ENCODE results near the gene KIF18B.
A peak's percentile ranks its signal among the peaks of the same experiment; 100 is the strongest.
"Not testable (repeated sequence)": the region's sequence is repeated elsewhere in the genome, so short reads cannot be mapped to it uniquely, and the experiment has no call there.

Gene KIF18B

DNA sequence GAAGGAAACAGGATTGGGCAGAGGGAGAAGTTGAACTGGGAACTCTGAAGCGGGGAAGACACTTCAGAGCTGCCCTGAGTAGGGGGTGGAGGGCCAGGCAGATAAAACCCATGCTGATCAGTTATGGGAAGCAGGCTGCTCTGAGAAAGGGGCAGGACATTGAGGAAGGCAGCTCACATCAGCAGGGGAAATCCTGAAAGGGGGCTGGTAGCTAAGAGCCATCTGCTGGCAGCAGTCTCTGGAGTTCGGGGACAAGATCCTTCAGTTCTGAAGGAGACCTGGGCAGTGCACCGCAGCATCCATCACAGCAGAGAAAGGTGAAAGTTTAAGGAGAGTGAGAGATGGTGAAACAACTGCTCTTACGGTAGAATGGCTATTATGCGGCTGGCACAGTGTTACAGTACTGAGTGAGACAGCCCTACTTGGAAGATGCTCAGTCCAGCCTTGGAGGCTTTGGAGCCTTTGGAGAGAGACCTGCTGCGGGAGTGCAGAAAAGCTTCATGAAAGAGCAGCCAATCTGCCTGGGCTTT is 5.4 kb upstream of the KIF18B start:
- H3K4me3 ChIP-seq (ENCODE audit: low read length) = no peak overlapping the region
- TF ChIP-seq, protein P1, sequence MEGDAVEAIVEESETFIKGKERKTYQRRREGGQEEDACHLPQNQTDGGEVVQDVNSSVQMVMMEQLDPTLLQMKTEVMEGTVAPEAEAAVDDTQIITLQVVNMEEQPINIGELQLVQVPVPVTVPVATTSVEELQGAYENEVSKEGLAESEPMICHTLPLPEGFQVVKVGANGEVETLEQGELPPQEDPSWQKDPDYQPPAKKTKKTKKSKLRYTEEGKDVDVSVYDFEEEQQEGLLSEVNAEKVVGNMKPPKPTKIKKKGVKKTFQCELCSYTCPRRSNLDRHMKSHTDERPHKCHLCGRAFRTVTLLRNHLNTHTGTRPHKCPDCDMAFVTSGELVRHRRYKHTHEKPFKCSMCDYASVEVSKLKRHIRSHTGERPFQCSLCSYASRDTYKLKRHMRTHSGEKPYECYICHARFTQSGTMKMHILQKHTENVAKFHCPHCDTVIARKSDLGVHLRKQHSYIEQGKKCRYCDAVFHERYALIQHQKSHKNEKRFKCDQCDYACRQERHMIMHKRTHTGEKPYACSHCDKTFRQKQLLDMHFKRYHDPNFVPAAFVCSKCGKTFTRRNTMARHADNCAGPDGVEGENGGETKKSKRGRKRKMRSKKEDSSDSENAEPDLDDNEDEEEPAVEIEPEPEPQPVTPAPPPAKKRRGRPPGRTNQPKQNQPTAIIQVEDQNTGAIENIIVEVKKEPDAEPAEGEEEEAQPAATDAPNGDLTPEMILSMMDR (IDR thresholded peaks at IDR 0.05; ENCODE audit: insufficient read depth, low read depth, low read length, missing control alignments) = no peak
- DNase-seq (ENCODE audit: low read depth) = no peak

GRCh38 chr17:44948315-44948795 is 782 bp upstream of the KIF18B start:
- TF ChIP-seq, protein P1 (IDR thresholded peaks at IDR 0.05; ENCODE audit: insufficient read depth, low read depth, low read length, missing control alignments) = no peak
- DNase-seq (ENCODE audit: low read depth) = no peak

DNA sequence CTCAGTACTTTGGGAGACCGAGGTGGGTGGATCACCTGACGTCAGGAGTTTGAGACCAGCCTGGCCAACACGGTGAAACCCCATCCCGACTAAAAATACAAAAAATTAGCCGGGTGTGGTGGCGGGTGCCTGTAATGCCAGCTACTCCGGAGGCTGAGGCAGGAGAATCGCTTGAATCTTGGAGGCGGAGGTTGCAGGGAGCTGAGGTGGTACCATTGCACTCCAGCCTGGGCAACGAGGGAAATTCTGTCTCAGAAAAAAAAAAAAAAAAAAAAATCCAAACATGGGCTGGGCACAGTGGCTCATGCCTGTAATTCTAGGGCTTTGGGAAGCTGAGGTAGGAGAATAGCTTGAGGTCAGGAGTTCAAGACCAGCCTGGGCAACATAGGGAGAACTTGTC is 1.9 kb downstream of the KIF18B start:
- H3K4me3 ChIP-seq (ENCODE audit: low read length); DNase-seq (ENCODE audit: low read depth): not testable (repeated sequence)

More at GRCh38 chr17:44948315-44948795, 782 bp upstream of the KIF18B start:
- H3K4me3 ChIP-seq (ENCODE audit: low read length) = peak overlapping the region; percentile 88

DNA sequence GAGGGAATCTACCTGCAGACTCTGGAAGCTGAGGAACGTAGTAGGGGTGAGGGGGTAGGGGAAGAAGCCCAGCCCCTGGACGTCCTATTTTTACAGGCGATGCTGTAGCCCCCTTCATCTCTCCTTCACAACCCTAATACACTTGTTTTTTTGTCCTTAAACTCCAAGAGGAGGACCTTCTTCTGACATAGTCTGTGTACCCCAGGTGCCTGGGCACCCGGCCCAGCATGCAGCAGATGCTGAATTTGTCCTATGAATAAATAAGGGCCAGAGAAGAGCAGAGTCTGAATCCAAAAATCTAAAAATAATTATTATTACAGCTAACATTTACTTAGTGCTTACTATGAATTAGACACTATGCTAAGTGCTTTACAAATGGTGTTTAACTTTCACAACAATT is 5.1 kb downstream of the KIF18B start:
- H3K4me3 ChIP-seq (ENCODE audit: low read length) = no peak overlapping the region
- TF ChIP-seq, protein P1 (IDR thresholded peaks at IDR 0.05; ENCODE audit: insufficient read depth, low read depth, low read length, missing control alignments) = no peak
- DNase-seq (ENCODE audit: low read depth) = no peak

DNA sequence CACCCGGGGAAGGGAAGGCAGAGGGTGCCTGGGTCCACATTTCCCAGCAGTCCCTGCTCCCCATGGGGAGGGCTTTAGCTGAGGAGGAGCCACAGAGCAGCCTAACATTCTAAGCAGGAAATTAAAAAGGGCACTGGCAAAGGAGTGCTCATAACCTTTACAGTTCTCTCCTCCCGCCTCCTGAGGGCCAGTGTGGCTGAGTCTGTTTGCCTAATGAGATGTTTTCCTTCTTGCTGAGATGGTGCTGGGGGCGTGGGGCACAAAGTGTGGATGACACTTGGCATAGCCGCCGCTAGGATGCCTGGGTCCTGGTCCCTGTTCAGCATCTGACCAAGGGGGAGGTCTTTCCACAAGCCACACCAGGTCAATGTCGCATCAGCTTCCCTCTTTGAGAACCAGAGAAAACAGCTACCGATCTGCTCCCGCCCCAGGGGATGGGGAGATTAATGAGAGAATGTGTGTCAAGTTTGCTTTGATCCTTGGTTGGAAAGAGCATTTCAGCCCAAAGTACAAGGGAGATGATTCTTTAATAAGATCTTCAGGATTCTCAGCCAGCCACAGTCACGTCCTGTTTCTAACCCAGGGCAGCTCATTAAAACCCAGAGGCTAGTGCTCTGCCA is 5.8 kb downstream of the KIF18B start:
- H3K4me3 ChIP-seq (ENCODE audit: low read length) = no peak overlapping the region
- TF ChIP-seq, protein P1 (IDR thresholded peaks at IDR 0.05; ENCODE audit: insufficient read depth, low read depth, low read length, missing control alignments) = no peak
- DNase-seq (ENCODE audit: low read depth) = no peak

- no peak overlapping the region for H3K4me3 ChIP-seq (ENCODE audit: low read length)
- no peak for DNase-seq (ENCODE audit: low read depth)
- TF ChIP-seq, protein P1 (IDR thresholded peaks at IDR 0.05; ENCODE audit: insufficient read depth, low read depth, low read length, missing control alignments) = no peak
Observed at GRCh38 chr17:44940768-44941167, 6.8 kb downstream of the KIF18B start.

DNA sequence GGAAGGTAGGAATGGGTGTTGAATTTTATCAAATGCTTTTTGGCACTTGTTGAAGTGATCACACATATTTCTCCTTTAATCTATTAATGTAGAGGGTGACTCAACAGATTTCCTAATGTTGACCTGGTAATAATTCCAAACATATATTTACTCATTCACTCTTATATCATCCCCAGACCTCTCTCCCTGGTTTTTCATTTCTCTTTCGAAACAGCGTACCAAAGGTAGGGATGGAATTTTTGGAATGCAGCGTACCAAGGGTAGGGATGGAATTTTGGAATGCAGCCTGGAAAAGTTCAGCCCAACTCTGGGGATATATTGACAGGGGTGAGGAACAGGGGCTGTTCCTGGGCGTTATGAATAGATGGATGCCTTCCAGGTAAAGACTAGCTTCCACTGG is 7.3 kb downstream of the KIF18B start:
- peak; percentile 81 for DNase-seq (ENCODE audit: low read depth)
- H3K4me3 ChIP-seq (ENCODE audit: low read length) = no peak overlapping the region
- TF ChIP-seq, protein P1 (IDR thresholded peaks at IDR 0.05; ENCODE audit: insufficient read depth, low read depth, low read length, missing control alignments) = no peak

Data from epithelial cell of esophagus (primary cell).